ENCODE results near the gene CEBPB.

Gene CEBPB

DNA sequence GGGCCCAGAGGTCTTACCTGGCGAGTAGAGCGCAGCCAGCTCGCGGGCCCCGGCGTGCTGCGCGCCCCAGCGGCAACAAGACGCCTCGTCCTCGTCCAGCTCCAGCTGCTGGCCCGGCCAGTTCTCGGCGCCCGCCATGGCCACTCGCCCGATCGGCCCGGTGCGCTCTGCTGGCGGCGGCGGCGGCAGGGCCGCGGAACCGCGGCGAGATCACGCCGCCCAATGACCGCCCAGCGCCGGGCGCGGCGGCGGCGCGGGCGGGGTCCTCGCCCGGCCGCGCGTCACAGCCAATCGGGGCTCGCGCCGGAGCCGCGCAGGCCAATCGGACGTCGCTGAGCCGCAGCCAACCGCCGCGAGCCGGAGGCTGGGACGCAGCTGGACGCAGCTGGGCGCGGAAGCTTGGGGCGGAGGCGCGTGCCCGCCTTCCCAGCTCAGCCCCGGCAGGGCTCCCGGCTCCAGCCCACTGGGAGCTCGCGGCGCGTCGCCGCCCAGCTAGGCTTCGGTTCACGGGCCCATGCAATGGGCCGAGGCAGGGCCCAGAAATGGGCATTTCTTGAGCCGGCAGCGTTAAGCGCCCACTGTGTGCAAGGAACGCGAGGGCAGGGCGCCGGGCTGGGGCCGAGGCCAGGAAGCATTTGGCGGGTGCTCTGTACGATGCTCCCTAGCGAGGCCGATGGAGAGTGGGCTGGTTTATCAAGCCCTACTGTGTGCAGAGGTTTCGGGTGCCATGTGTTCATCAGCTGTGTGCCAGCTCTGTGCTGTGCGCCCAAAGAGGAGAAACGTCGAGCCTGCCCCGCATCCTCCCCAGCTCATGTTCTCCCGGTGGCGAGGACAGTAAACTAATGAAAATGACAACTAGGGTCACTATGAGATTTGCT is 36.9 kb upstream of the CEBPB start, which contains the start of gene PEDS1:
Gene PEDS1 (minus strand): TSS at position 224 of the 878 bp plus-strand sequence. CDS start 86 bp downstream, at position 138.
- TF ChIP-seq GATA3 (IDR thresholded peaks at IDR 0.05; ENCODE audit: low read depth, low read length), result no peak
- TF ChIP-seq GATA2 (IDR thresholded peaks at IDR 0.05; ENCODE audit: low read depth, low read length), result no peak

DNA sequence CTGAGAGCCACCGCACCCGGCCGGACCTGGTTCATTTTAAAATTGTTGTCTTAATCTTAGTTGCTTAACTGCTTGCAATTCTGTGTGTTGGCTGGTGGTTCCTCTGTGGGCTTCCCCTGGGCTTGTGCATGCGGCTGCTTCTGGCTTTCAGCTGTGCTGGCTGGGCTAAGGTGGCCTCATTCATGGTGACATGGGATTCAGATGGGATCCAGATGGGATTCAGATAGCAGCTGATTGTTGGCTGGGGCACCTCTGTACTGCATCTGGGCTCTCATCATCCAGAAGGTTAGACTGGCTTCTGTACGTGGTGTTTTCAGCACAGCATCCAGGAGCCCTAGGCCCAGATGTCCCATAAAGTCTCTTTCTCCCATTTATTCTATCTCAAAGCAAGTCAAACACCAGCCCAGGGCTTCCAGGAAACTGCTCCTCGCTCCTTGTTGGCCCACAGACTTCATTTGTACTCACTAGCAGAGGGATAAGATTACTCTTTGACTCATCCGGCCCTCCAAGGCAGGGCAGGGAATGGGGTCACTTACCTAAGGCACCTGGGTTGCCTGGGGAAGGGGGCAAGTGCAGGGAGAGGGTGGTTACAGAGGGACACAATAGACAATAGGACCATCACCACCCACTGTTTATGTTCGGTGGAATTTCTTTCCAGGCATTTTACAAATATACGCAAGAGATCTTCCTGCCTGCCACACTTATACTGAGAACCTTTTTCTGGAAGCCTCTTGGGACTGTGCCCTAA is 26.9 kb upstream of the CEBPB start:
- TF ChIP-seq GATA2 (IDR thresholded peaks at IDR 0.05; ENCODE audit: low read depth, low read length), result peak; percentile 72
- TF ChIP-seq GATA3 (IDR thresholded peaks at IDR 0.05; ENCODE audit: low read depth, low read length), result no peak

DNA sequence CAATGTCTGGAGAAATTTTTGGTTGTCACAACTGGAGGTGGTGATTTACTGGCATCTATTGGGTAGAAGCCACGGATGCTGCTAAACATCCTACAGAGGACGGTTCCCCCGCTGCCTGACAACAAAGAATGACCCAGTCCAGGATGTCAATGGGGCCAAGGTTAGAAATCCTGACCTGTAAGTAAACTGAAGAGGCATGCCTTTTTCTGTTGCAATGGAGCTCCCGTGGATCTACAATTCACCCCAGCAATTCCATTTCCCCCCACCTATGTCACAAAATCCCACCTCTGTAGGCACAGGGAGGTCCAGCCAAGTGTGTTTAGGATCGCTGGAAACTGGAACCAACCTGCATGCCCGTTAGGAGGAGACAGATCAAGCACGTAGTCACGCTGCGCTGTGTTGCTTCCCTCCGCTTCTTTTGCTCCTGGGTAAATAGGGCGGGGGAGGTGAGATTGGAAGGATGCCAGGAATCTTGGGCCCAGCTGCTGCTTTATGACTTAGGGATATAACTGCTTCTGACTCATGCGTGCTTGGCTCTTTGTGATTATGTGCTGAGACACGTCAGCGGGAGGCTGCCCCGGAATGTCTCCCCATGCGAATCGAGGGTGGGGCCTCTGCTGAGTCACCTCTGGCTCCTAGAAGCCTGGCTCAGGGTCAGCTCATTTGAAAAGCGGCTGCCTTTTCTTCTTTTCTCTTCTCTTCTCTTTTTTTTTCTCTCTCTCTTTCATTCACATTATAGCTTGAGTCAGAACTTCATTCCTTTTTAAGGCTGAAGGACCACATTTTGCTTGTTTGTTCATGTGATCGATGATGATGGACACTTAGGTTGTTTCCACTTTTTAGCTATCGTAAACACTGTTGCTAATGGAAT is 24.7 kb upstream of the CEBPB start:
- TF ChIP-seq GATA2 (IDR thresholded peaks at IDR 0.05; ENCODE audit: low read depth, low read length) (no peak), GATA3 (IDR thresholded peaks at IDR 0.05; ENCODE audit: low read depth, low read length) (no peak)

GRCh38 chr20:50169329-50169823 is 21.3 kb upstream of the CEBPB start:
- TF ChIP-seq GATA2 (IDR thresholded peaks at IDR 0.05; ENCODE audit: low read depth, low read length), result no peak
- TF ChIP-seq GATA3 (IDR thresholded peaks at IDR 0.05; ENCODE audit: low read depth, low read length), result no peak

DNA sequence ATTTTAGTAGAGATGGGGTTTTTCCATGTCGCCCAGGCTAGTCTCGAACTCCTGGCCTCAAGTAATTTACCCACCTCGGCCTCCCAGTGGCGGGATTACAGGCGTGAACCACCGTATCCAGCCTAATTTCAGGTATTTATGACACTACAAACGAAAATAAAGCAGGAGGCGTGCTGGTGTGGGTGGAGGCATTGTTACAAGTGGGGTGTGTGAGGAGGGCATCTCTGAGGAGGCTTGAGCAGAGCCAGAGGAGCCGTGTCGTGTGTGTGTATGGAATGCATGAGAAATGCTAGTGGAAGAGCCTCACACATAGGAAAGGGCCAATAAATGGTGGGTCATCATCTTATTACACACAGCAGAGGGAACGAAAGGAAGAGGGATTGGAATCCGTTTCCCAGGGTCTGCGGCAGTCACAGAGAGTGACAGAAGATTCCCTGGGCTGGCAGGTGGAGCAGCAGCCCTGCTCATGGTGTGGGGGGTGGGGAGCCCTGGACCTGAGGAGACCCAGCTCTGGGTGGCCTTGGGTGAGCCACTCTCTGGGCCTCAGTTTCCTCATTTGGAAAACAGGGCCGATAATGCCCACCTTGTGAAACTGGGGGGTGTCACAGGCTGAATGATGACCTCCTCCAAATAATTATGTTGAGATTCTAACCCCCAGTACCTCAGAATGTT is 19.9 kb upstream of the CEBPB start:
- TF ChIP-seq GATA2 (IDR thresholded peaks at IDR 0.05; ENCODE audit: low read depth, low read length) (no peak), GATA3 (IDR thresholded peaks at IDR 0.05; ENCODE audit: low read depth, low read length) (no peak)

- TF ChIP-seq GATA2 (IDR thresholded peaks at IDR 0.05; ENCODE audit: low read depth, low read length) (no peak), GATA3 (IDR thresholded peaks at IDR 0.05; ENCODE audit: low read depth, low read length) (no peak)
These were observed 18.1 kb upstream of the CEBPB start for GRCh38 chr20:50172347-50173013.

DNA sequence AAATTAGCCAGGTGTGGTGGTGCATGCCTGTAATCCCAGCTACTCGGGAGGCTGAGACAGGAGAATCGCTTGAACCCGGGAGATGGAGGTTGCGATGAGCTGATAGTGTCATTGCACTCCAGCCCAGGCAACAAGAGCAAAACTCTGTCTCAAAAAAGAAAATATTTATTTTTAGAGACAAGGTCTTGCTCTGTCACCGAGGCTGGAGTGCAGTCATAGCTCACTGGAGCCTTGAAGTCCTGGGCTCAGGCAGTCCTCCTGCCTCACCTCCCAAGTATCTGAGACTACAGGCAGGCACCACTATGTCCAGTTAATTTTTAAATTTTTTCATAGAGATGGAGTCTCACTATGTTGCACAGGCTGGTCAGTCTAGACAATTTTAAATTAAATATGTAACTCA is 16.2 kb upstream of the CEBPB start:
- TF ChIP-seq GATA3 (IDR thresholded peaks at IDR 0.05; ENCODE audit: low read depth, low read length), result no peak
- TF ChIP-seq GATA2 (IDR thresholded peaks at IDR 0.05; ENCODE audit: low read depth, low read length), result no peak

DNA sequence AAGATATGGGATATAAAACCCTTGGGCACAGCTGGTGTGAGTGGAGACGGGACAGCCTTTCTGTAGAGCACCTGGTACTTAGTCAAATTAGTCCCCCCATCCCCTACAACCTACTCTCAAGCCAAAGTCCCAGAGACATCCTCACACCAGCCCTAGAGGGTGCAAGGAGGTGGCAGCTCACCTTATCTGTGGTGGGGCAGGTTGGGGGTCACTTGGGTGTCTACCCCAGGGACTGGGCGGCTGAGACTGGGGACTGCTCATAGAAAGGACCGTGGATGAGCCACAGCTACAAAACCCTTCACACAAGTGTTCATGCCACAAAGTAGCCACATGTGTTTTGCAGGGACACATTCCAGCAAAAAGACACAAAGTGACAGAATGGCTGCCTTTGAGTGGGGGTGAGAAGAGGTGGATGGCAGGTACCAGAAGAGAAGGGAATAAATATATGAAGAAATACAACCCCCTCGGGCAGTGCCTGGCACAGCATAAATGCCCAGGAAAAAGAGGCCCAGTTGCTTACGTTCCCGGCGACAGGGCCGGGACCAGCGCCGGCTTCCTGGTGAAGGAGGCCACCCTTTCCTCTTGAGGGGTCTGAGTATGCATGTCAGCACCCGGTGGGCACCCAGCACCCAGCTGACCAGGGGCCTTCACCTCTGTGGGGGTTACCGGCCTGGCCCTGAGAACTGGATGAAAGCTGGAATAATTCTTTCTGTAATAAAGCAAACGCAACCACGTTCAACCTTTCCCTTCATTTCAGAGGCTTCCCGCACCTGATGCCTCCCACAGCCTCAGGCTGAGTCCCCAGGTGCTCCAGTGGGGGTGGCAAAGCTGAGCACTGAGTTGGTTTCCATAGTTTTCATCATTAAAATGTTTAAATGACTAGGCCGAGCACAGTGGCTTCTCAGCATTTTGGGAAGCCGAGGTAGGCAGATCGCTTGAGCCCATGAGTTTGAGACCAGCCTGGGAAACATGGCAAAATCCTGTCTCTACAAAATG is 14.4 kb upstream of the CEBPB start:
- no peak for TF ChIP-seq GATA2 (IDR thresholded peaks at IDR 0.05; ENCODE audit: low read depth, low read length)
- TF ChIP-seq GATA3 (IDR thresholded peaks at IDR 0.05; ENCODE audit: low read depth, low read length), result no peak

DNA sequence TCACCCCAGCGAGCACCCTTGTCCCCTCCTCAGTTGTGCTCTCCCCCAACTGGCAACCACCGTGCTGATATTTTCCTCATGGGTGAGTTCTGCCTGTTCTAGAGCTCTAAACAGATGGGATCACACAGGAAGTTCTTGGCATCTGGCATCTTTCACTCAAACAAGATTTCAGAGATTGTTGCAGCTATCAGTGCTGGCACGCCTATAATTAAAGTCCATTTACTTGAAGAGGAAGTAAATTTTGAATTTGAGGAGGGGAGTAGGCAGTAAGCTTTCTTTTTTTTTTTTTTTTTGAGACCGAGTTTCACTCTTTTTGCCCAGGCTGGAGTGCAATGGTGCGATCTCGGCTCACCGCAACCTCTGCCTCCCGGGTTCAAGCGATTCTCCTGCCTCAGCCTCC is 12.0 kb upstream of the CEBPB start:
- TF ChIP-seq GATA2 (IDR thresholded peaks at IDR 0.05; ENCODE audit: low read depth, low read length), result peak; percentile 46; the same call in 1 of the 2 replicates

DNA sequence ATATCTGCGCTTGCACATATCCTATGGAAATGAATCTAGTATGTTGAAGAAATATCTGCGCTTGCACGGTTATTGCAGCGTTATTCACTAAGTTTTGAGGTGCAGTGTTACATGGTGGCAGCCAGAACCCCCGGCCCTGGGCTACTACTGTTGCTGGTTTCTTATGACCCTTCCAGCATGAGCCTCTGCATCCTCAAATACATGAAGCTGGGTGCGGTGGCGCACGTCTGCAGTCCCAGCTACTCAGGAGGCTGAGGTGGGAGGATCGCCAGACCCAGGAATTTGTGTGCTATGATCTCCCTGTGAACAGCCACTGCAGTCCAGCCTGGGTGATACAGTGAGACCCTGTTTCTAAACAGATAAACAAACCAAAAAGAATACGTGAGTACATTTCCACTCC is 9.3 kb upstream of the CEBPB start:
- no peak for TF ChIP-seq GATA2 (IDR thresholded peaks at IDR 0.05; ENCODE audit: low read depth, low read length)

DNA sequence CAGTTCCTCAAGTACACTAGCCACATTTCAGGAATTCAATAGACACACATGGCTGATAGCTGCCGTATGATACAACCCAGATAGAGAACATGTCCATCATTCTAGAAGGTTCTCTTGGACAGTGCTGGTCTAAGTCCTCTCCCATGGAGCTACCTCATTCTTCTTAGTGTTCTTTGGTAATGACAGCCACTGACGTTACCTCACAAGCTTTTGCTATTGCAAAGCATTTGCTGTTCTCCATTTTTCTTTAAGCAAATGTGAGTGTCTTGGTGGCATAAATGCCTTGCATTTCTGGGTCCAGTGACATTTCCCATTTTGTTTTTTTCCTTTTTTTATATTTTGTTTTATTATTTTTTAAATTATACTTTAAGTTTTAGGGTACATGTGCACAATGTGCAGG is 8.3 kb upstream of the CEBPB start:
- TF ChIP-seq GATA3 (IDR thresholded peaks at IDR 0.05; ENCODE audit: low read depth, low read length) (no peak), GATA2 (IDR thresholded peaks at IDR 0.05; ENCODE audit: low read depth, low read length) (no peak)

GRCh38 chr20:50185426-50185825 is 5.2 kb upstream of the CEBPB start:
- TF ChIP-seq GATA3 (IDR thresholded peaks at IDR 0.05; ENCODE audit: low read depth, low read length) (no peak), GATA2 (IDR thresholded peaks at IDR 0.05; ENCODE audit: low read depth, low read length) (no peak)

Data from SH-SY5Y (cell line).